Testis (tissue), 3 donors: Measurements from ENCODE around the gene PCBP3. TPM values are rescaled to one million over a fixed set of nuclear protein-coding genes. Genes with fewer than 3 reads are reported as not detected.

Experiments
- DNase-seq: peaks from one replicate; pipeline ENCODE4 v3.0.0-alpha.2; 2019
- H3K27ac ChIP-seq, 2 donors: fragments of 200-600 bp; sonication (generic); one replicate each; pipeline ENCODE4 v1.5.1; 2019
- H3K27me3 ChIP-seq: fragments of 200-600 bp; sonication (generic); one replicate; pipeline ENCODE4 v1.5.1; 2019
- H3K36me3 ChIP-seq: fragments of 200-600 bp; sonication (generic); one replicate; pipeline ENCODE4 v1.5.1; 2017; ENCODE audit warnings: low read depth; ENCODE audit errors: missing control alignments
- H3K4me1 ChIP-seq: fragments of 200-600 bp; sonication (generic); one replicate; pipeline ENCODE4 v1.5.1; 2019
- H3K4me3 ChIP-seq, 2 donors: fragments of 200-600 bp; sonication (generic); one replicate each; pipeline ENCODE4 v1.5.1; 2017 to 2019
- H3K9me3 ChIP-seq: fragments of 200-600 bp; sonication (generic); one replicate; pipeline ENCODE4 v1.5.1; 2017
- POLR2A ChIP-seq: fragments of 450-650 bp; IDR thresholded peaks from one replicate; pipeline ENCODE4 v1.6.1; 2017; ENCODE audit warnings: antibody characterized with exemption, mild to moderate bottlenecking, moderate library complexity
- WGBS, 2 donors: methylation state at CpG; one replicate each; pipeline ENCODE4 v1.1.5; 2018; 5-methylcytosine and 5-hydroxymethylcytosine counted together
- intact Hi-C: fragments of 100-400 bp; cut with DNase I; formaldehyde crosslinking; loops from one replicate; pipeline ENCODE4 v1.15.1; 2023; ENCODE audit warnings: low total_unique reads
- polyA plus RNA-seq: library from polyadenylated mRNA; stranded (reverse); fragments of 350-450 nt; fragmentation: Illumina TruSeq; extraction: RNeasy Lipid Tissue Mini Kit (QIAGEN cat#74804); gene quantifications from one replicate; pipeline ENCODE4 v1.2.3, GENCODE V29; 2014; ENCODE audit warnings: low read depth, low replicate concordance; ENCODE audit not compliant: insufficient read depth
- total RNA-seq, 2 donors: library from RNA; depleted of rRNA; stranded (reverse); fragments of >200 nt; gene quantifications; one replicate each; pipeline ENCODE4 v1.2.3, GENCODE V29; 2016
- TF ChIP-seq, protein P1 (sequence below), 3 experiments: fragments of 450-650 bp in 2 of 3; fragments of 200-600 bp in 1 of 3; sonication (generic) in 1 of 3; IDR thresholded peaks; one replicate each; pipeline ENCODE4 v1.5.1; 2016 to 2019; ENCODE audit warnings: antibody characterized with exemption in 3 of 3, mild to moderate bottlenecking in 2 of 3, moderate library complexity in 1 of 3

The PCBP3 gene
- total and polyA plus RNA-seq, 3 donors from 2014 or later: 35.7 to 58.3 (median 38.0) TPM

DNA sequence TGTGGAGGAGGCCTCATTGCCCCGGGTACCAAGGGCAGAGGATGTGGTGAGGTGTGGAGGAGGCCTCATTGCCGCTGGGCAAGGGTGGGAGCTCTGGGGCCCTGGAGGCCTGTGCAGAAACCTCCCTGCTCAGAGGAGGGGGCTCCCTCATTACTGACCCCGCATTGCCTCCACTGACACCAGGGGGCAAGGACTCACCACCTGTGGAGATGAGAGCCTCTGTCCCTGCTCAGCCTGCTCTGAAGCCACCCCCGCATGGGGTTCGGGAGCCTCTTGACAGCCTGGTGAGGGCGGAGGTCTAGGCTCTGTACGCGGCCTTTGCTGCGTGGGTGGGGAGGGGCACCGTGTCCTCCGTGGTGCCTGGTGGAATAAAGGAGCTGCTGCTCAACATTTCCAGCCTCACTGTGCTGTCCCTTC lies 243.1 kb downstream of the PCBP3 start:
- H3K27me3 ChIP-seq: no peaks in the 10 kb centered on the region
- no peaks in the 10 kb centered on the region for H3K36me3 ChIP-seq
- no peaks in the 10 kb centered on the region for H3K9me3 ChIP-seq
- no peak overlapping the region for H3K27ac ChIP-seq
- H3K4me3 ChIP-seq: no peak overlapping the region
- intact Hi-C loops: no loop called here
- peaks cover 4% of the 10 kb centered on the region for H3K4me1 ChIP-seq
- TF ChIP-seq, protein P1, sequence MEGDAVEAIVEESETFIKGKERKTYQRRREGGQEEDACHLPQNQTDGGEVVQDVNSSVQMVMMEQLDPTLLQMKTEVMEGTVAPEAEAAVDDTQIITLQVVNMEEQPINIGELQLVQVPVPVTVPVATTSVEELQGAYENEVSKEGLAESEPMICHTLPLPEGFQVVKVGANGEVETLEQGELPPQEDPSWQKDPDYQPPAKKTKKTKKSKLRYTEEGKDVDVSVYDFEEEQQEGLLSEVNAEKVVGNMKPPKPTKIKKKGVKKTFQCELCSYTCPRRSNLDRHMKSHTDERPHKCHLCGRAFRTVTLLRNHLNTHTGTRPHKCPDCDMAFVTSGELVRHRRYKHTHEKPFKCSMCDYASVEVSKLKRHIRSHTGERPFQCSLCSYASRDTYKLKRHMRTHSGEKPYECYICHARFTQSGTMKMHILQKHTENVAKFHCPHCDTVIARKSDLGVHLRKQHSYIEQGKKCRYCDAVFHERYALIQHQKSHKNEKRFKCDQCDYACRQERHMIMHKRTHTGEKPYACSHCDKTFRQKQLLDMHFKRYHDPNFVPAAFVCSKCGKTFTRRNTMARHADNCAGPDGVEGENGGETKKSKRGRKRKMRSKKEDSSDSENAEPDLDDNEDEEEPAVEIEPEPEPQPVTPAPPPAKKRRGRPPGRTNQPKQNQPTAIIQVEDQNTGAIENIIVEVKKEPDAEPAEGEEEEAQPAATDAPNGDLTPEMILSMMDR (IDR thresholded peaks at IDR 0.05): no peak
- no peak for TF ChIP-seq POLR2A
- WGBS, 2 donors: 48 to 57% methylated on average over 8 to 11 of the region's 11 CpGs
- no peak for DNase-seq

DNA sequence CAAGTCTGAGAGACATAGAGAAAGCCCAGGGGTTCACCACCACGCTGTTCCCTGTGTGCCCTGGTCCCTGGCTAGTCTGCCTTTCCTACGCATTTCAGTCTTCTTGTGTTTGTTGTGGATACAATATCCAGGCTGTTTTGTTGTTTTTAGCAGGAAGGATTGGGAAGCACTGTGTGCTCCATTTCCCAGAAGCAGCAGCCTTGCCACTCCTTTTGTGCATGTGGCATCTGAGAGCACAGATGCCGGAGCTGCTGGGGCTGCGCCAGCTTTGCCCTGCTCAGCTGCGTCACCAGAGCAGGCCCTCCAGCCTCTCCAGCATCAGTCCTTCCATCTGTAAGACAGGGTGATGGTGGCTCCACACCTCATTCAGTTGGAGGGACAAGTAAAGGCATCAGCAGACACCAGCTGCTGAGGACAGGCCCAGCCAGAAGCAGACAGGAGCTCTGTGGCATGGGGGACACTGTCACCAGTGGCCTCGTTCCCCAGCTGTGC lies 243.6 kb downstream of the PCBP3 start:
- no peak for DNase-seq
- 59 to 72% methylated on average over 6 of the region's 6 CpGs for WGBS, 2 donors

DNA sequence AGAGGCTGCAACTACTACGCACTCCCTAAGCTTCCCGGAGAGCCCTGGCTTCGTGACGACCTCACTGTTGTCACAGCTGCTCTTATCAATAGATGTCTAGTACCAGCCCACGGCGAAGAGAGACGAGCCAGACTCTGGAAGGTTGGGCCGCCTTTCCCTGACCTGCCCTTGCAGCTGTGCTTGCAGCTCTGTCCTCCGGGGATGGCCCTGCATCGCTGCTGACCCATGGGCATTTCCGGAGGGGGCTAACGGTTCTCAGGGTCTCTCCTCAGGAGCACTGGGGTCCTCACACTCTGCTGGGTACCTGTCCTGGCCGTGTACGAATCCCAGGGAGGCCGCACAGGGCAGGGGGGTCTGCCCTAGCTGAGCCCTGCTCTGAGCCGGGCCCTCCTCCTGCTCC lies 244.3 kb downstream of the PCBP3 start:
- DNase-seq: no peak
- Histone ChIP-seq H3K9me3 (no peaks in the 10 kb centered on the region), H3K4me1 (peaks cover 4% of the 10 kb centered on the region), H3K27me3 (no peaks in the 10 kb centered on the region), H3K4me3 (no peak overlapping the region), H3K36me3 (no peaks in the 10 kb centered on the region), H3K27ac (no peak overlapping the region)
- TF ChIP-seq, protein P1 (IDR thresholded peaks at IDR 0.05): no peak
- TF ChIP-seq POLR2A: no peak
- 62 to 69% methylated on average over 7 to 16 of the region's 16 CpGs for WGBS, 2 donors
- intact Hi-C loops: no loop called here

More for the DNA sequence above, 243.6 kb downstream of the PCBP3 start:
- Histone ChIP-seq H3K4me3 (no peak overlapping the region), H3K9me3 (no peaks in the 10 kb centered on the region), H3K27me3 (no peaks in the 10 kb centered on the region), H3K27ac (no peak overlapping the region), H3K4me1 (peaks cover 4% of the 10 kb centered on the region), H3K36me3 (no peaks in the 10 kb centered on the region)
- TF ChIP-seq POLR2A: no peak
- TF ChIP-seq, protein P1 (IDR thresholded peaks at IDR 0.05): no peak
- intact Hi-C loops: no loop called here

DNA sequence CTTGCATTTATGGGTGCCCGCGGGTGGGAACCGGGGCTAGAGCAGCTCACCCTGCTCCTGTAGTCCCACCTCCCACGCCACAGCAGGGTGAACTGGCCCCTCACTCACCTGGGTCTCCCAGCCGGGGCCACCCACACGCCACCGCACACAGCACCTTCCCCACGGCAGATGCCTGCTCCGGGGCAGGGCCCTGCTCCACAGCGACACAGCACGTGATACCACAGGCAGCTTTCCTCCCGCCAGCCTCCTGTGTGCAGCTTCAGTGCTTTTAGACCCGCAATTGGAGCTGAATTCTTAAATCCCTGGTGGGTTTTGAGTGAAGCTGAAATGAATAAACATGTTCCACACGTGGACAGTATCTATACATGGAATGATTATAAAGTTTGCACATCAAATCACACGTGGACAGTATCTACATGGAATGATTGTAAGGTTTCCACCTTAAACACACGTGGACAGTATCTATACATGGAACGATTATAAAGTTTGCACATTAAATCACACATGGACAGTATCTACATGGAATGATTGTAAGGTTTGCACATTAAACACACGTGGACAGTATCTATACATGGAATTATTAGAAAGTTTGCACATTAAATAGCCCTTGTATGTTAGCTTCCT lies 245.0 kb downstream of the PCBP3 start:
- no peaks in the 10 kb centered on the region for H3K27me3 ChIP-seq
- no peaks in the 10 kb centered on the region for H3K36me3 ChIP-seq
- no peak for TF ChIP-seq POLR2A
- TF ChIP-seq, protein P1 (IDR thresholded peaks at IDR 0.05): no peak
- intact Hi-C loops: no loop called here
- DNase-seq: no peak
- no peaks in the 10 kb centered on the region for H3K9me3 ChIP-seq
- H3K4me3 ChIP-seq: no peak overlapping the region
- WGBS, 2 donors: 88 to 92% methylated on average over 7 to 18 of the region's 18 CpGs
- peaks cover 4% of the 10 kb centered on the region for H3K4me1 ChIP-seq
- H3K27ac ChIP-seq: no peak overlapping the region

DNA sequence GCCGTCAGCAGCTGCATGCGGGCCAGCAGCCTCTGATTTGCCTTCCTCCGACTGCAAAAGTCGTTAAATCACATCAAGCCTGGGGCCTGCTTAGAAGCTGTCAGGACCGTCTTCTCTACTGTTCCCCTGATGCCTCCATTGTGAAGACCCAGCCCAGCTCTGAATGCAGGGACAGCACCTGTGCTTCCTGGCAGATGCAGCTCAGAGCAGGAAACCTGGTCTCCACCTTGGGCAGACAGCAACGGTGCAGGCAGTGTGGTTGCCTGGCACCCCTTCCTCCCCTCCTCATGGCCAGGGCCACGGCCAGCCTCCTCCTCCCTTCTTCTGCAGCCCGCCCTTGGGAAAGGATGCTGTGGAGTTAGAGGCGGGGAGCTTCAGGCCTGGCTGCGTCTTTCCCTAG lies 245.7 kb downstream of the PCBP3 start:
- intact Hi-C loops: no loop called here
- no peaks in the 10 kb centered on the region for H3K9me3 ChIP-seq
- no peak overlapping the region for H3K27ac ChIP-seq
- WGBS, 2 donors: 81 to 93% methylated on average over 7 to 10 of the region's 10 CpGs
- H3K4me3 ChIP-seq: no peak overlapping the region
- no peaks in the 10 kb centered on the region for H3K36me3 ChIP-seq
- peaks cover 12% of the 10 kb centered on the region for H3K4me1 ChIP-seq
- TF ChIP-seq POLR2A: no peak
- TF ChIP-seq, protein P1 (IDR thresholded peaks at IDR 0.05): no peak
- no peaks in the 10 kb centered on the region for H3K27me3 ChIP-seq
- no peak for DNase-seq
